HG03521 (cell line): Measurements from ENCODE around the gene TBX18.

Source experiments
- ATAC-seq: cut with Tn5 transposase; IDR thresholded peaks from one replicate; pipeline ENCODE4 v1.9.1; 2021; ENCODE audit warnings: mild to moderate bottlenecking, moderate library complexity; ENCODE audit not compliant: unreplicated experiment

Gene TBX18

DNA sequence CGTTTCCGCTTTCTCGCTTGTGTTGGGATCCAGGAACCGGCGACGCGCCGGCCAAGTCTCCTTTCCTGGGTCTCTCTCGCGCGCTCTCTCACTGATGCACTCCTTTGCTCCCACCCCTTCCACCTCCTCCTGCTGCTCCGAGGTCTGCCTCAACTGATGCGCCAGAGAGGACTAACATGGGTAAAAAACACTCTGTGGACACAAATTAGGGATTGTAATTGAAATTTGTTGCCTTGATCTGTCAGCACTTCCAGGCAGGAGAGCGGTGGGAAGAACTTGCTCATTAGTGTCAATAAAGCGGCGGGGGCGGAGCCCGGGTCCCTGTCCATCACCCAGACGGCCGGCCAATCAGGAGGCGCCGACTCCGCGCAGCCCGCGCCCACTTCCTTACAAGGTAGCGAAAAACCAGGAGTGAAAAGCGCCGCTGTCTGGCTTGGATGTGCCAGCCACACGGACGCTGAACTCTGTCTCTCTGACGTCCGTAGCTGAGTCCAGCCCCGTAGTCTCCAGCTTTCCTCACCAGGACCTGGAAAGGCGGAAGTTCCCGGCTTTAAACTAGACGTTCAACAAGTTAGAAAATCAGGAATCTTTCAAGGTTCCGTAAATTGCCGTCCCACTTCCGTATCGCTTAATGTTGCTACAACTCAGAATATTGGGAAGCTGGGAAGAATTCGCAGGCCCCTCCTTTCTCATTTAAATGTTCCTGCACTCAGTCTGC, at the start of gene TBX18:
Gene TBX18 (minus strand): TSS at position 267 of the 718 bp plus-strand sequence. CDS start 417 bp downstream, outside the sequence.
- ATAC-seq, result no peak

DNA sequence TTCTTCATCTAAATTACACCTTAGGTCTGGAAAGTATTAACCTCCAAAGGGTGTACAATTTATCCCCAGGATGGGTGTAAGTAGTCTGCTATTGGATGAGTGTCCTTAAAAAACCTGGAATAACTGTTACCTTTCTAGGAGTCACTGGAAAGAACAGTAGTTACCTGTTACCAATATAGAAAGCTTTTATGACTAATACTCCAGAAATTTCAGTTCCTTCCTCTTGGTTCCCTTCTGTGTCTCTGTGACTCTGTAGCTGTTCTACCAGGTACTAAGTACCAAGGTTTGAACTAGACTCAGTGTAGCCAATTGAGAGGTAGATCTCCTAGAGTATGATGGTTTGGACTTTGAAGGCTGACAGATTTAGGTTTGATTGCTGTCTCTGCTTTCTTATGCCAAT, 47.0 kb upstream of the TBX18 start:
- ATAC-seq, result no peak

DNA sequence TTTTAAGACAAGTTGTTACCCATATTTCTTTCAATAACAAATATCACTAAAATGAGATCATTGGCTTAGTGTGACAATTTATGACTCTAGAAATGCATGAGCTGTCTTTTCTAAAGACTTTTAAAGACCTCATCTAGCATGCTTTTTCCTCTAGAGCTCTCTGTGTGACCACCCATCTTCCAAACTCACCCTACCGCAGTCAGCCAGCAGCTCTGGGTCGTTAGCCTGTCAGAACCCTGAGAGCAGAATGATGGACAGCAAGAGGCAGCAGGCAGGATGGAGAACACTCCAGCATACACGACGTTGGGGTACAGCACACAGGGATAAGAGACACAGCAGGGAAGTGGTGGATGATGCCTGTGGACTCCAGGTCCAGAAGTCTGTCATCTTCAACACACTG, 45.1 kb upstream of the TBX18 start:
- no peak for ATAC-seq

GRCh38 chr6:84808491-84809061, 44.2 kb upstream of the TBX18 start:
- ATAC-seq, result no peak

DNA sequence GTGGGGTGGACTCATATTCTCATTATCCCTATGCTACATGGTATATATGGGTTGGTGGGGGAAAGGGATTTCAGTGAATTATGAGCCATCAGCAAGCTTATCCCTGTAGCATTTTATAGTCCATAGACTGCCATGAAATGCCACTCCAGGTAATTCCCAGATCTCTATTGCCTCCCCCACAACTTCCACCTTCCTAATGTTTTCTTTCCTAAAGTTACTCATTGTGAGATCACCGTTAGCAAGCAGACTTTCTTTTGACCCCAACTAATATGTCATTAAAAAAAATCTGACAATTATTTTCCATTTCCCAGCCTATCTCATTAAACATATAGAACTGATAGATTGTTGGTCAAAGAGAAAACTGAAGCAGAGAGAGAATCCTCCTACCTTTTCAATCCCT, 40.7 kb upstream of the TBX18 start:
- ATAC-seq, result no peak

- ATAC-seq, result no peak
Measured at GRCh38 chr6:84804720-84805119, 40.3 kb upstream of the TBX18 start.

GRCh38 chr6:84801250-84801649, 36.9 kb upstream of the TBX18 start:
- no peak for ATAC-seq

DNA sequence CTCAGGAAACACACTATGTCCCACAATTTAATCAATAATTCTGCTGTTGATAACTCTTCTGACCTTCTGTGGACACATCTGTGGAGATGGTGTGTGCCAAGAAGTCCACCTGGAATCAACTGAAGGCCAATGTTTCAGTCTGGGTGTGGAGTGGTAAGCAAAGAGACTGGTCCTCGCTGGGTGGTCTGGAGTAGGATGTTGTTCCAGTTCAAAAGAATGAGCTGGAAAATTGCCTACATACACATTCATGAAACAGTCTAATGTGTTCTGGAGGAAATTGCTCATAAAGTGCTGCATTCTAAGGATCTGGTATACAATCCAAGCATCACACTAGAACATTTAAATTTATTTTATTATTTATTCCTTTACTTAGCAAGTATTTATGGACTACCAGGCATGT, 33.9 kb upstream of the TBX18 start:
- ATAC-seq, result no peak

DNA sequence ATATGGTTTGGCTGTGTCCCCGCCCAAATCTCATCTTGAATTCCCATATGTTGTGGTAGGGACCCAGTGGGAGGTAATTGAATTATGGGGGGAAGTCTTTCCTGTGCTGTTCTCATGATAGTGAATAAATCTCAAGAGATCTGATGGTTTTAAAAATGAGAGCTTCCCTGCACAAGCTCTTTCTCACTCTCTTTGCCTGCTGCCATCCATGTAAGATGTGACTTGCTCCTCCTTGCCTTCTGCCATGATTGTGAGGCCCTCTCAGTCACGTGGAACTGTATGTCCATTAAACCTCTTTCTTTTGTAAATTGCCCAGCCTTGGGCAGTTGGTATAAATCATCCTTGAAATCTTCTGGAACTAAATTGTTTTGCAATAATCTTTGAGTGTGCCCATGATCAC, 31.9 kb upstream of the TBX18 start:
- ATAC-seq, result no peak

- ATAC-seq, result no peak
Measured at GRCh38 chr6:84791927-84792326, 27.5 kb upstream of the TBX18 start.

- ATAC-seq, result no peak
Measured at GRCh38 chr6:84791233-84791632, 26.8 kb upstream of the TBX18 start.

DNA sequence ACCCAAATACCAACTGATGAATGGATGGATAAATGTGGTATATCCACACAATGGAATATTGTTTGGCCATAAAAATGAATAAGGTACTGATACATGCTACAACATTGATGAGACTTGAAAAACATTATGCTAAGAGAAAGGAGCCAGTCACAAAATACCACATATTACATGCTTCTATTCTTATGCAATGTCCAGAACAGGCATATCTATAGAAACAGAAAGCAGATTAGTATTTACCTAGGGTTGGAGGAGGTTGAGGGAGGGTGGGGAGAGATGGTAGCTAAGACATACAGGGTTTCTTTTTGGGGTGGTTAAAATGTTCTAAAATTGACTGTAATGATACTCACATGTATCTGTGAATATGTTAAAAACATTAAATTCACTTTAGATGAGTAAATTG, 24.8 kb upstream of the TBX18 start:
- ATAC-seq, result no peak

- no peak for ATAC-seq
Measured at GRCh38 chr6:84788689-84789088, 24.3 kb upstream of the TBX18 start.

- ATAC-seq, result no peak
Measured at GRCh38 chr6:84785671-84786070, 21.3 kb upstream of the TBX18 start.

GRCh38 chr6:84779917-84780316, 15.5 kb upstream of the TBX18 start:
- ATAC-seq, result no peak

DNA sequence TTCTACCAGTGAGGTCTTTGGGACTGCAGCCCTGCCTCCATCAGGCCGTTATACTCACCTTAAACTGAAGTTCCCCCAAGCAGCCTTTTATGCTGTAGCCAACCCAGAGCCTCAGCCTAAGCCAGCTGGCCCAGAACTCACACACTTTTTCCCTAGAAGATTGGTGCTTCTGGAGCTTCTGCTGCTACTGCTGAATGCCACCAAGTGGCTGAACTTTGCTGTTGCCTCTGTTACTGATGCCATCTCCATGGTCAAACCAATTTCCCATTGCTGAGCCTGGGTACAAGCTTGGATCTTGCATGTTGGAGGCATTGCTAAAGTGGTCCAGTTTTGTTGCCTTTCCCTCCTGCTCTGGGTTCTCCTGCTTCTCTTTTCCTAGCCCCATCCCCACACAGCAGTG, 15.0 kb upstream of the TBX18 start:
- no peak for ATAC-seq

GRCh38 chr6:84777888-84778287, 13.5 kb upstream of the TBX18 start:
- ATAC-seq, result no peak

DNA sequence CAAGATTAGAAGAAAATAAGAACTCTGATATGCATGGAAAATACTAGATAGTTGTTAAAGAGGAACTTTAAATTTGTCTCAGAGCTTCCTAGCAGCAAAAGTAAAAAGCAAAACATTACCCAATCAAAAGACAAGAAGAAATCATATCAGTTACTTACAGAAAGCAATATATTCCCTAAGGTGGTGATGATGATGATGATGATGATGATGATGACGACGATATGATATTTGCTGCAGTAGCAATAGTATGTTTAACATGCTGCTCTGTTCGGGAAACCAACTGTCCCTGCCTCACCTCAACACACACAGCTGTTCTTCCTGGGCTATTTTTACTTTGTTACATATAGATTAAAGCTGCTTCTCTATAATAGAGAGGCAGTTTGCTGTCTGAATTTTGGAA, 12.0 kb upstream of the TBX18 start:
- ATAC-seq, result no peak

- no peak for ATAC-seq
Measured at GRCh38 chr6:84775751-84776150, 11.4 kb upstream of the TBX18 start.

DNA sequence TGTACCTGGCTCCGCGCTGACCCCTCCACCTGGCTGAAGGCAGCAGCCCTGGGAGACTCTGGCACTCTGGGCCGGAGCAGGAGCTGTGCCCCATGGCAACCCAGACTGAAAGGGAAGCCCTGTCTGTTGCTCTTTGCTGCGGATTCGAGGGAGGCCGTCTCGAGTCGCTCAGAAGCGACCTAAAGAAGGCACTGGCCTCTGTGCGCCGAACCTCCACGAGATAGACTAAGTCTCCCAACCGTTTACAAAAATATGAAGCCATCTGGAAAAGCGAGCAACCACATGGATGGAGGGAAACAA, 10.5 kb upstream of the TBX18 start:
- ATAC-seq, result no peak

- peak; percentile 86 for ATAC-seq
Measured at GRCh38 chr6:84774157-84774984, 10.0 kb upstream of the TBX18 start.

DNA sequence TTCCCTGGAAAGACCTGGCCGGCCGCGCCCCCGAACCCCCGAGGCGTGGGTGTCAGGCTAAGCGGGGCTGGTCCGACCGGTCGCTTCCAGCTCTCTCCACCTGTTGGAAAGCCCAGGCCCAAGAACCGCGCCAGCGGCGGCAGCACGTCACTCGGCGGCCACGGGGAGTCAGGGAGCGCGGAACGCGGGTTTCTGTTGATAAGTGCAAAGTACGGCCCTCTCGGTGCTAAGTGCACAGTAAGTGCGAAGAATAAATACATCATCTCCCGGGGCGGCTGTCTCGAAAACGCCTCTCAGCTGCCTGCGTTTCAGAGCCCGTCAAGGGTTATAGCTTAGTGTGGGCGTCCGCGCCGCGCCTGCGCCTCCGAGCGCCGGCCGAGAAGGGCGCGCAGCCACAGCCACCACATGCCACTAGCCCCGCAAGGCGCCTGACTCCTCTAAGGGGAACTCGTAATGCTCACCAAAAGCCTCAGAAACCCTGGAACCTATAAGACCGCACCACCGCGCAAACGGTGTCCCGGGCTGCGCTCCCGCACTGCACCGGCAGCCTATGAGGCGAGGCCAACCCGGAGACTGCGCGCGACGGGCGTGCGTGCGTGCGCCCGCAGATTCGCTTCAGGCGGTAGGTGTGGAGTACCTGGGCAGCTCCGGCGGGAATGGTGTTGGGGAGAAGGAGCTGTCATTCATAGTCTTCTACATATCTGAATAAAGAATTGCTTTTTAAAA, 9.2 kb upstream of the TBX18 start:
- ATAC-seq, result no peak
